Left kidney (tissue), 8 donors: ENCODE results near the gene TNIP2. TPM values are rescaled to one million over a fixed set of nuclear protein-coding genes. Genes with fewer than 3 reads are reported as not detected.
A peak's percentile ranks its signal among the peaks of the same experiment; 100 is the strongest.

Source experiments
- DNase-seq: peaks from one replicate; pipeline ENCODE4 v3.0.0-alpha.2; 2013
- long read RNA-seq, 8 donors: transcript quantifications; one replicate each; lab custom pipeline, GENCODE V29; 2026
- polyA plus RNA-seq: library from polyadenylated mRNA; unstranded; fragments of 120-200 nt; gene quantifications from one replicate; pipeline ENCODE4 v1.2.1, GENCODE V29; 2013; ENCODE audit not compliant: insufficient read length

The TNIP2 gene
- polyA plus RNA-seq, result 16.1 TPM
- long read RNA-seq, donor 1, transcript TNIP2-201 (6 exons, 1,974 nt), result major isoform, 7 of 15 reads
- long read RNA-seq, donor 1, partial matches to known transcripts, result 6 of 15 reads
- long read RNA-seq, donor 1, other reads (novel, unspliced or antisense), result 0 of 15 reads
- long read RNA-seq, donor 2, partial matches to known transcripts, result 0 of 3 reads
- long read RNA-seq, donor 2, other reads (novel, unspliced or antisense), result 0 of 3 reads
- long read RNA-seq, donor 3, transcript TNIP2-201 (6 exons, 1,974 nt), result major isoform, 5 of 5 reads
- long read RNA-seq, donor 3, partial matches to known transcripts, result 0 of 5 reads
- long read RNA-seq, donor 3, other reads (novel, unspliced or antisense), result 0 of 5 reads
- long read RNA-seq, donor 4, result 0 reads
- long read RNA-seq, donor 5, transcript TNIP2-201 (6 exons, 1,974 nt), result major isoform, 7 of 20 reads
- long read RNA-seq, donor 5, partial matches to known transcripts, result 8 of 20 reads
- long read RNA-seq, donor 5, other reads (novel, unspliced or antisense), result 0 of 20 reads
- long read RNA-seq, donor 6, transcript TNIP2-201 (6 exons, 1,974 nt), result major isoform, 8 of 9 reads
- long read RNA-seq, donor 6, partial matches to known transcripts, result 0 of 9 reads
- long read RNA-seq, donor 6, other reads (novel, unspliced or antisense), result 0 of 9 reads
- long read RNA-seq, donor 7, partial matches to known transcripts, result 11 of 18 reads
- long read RNA-seq, donor 7, other reads (novel, unspliced or antisense), result 0 of 18 reads
- long read RNA-seq, donor 8, result 0 reads

- peak; percentile 55 for DNase-seq
Observed at GRCh38 chr4:2755821-2756690, at the start of gene TNIP2. Gene TNIP2 (minus strand): TSS chr4:2756336. CDS start chr4:2756289, 47 bp downstream.

GRCh38 chr4:2804973-2805501 lies 48.9 kb upstream of the TNIP2 start:
- no peak for DNase-seq

- DNase-seq, result no peak
Observed at GRCh38 chr4:2804449-2804972, 48.4 kb upstream of the TNIP2 start.

GRCh38 chr4:2803624-2804448 lies 47.7 kb upstream of the TNIP2 start:
- DNase-seq, result no peak

GRCh38 chr4:2802618-2803531 lies 46.7 kb upstream of the TNIP2 start:
- DNase-seq, result no peak

- peak; percentile 70 for DNase-seq
Observed at GRCh38 chr4:2800691-2801596, 44.8 kb upstream of the TNIP2 start.

GRCh38 chr4:2799971-2800690 lies 44.0 kb upstream of the TNIP2 start:
- no peak for DNase-seq

- DNase-seq, result no peak
Observed at GRCh38 chr4:2799224-2799911, 43.2 kb upstream of the TNIP2 start.

GRCh38 chr4:2798399-2799223 lies 42.5 kb upstream of the TNIP2 start:
- DNase-seq, result no peak

- DNase-seq, result no peak
Observed at GRCh38 chr4:2797545-2798305, 41.6 kb upstream of the TNIP2 start.

- DNase-seq, result no peak
Observed at GRCh38 chr4:2796849-2797544, 40.9 kb upstream of the TNIP2 start.

GRCh38 chr4:2795893-2796848 lies 40.0 kb upstream of the TNIP2 start:
- DNase-seq, result no peak

GRCh38 chr4:2795300-2795892 lies 39.3 kb upstream of the TNIP2 start:
- no peak for DNase-seq
